ENCODE measurements around the gene SOX21. TPM values are rescaled to one million over a fixed set of nuclear protein-coding genes. Genes with fewer than 3 reads are reported as not detected.

The SOX21 gene
- total RNA-seq, 1 donor from 2014 or later = not detected

- Mint-ChIP-seq H3K9me3 (ENCODE audit: low read depth) (no peaks in the 10 kb centered on the region), H3K27ac (ENCODE audit: unreplicated experiment) (no peak overlapping the region), H3K27me3 (ENCODE audit: low read depth) (peaks cover 96% of the 10 kb centered on the region), H3K36me3 (ENCODE audit: low read depth) (peaks cover 3% of the 10 kb centered on the region), H3K4me3 (ENCODE audit: unreplicated experiment) (no peak overlapping the region), H3K4me1 (ENCODE audit: low read depth) (peaks cover 14% of the 10 kb centered on the region)
- no peak for TF ChIP-seq CTCF (IDR thresholded peaks at IDR 0.05)
- DNase-seq (ENCODE audit: low spot score) = no peak
Observed at GRCh38 chr13:94704377-94705080, 7.8 kb downstream of the SOX21 start.

GRCh38 chr13:94703721-94704314, 8.5 kb downstream of the SOX21 start:
- no peak overlapping the region for H3K4me3 Mint-ChIP-seq (ENCODE audit: unreplicated experiment)

GRCh38 chr13:94703271-94703670, 9.1 kb downstream of the SOX21 start:
- Mint-ChIP-seq H3K4me1 (ENCODE audit: low read depth) (peaks cover 14% of the 10 kb centered on the region), H3K9me3 (ENCODE audit: low read depth) (no peaks in the 10 kb centered on the region), H3K4me3 (ENCODE audit: unreplicated experiment) (no peak overlapping the region)

More at GRCh38 chr13:94703721-94704314, 8.5 kb downstream of the SOX21 start:
- Mint-ChIP-seq H3K27me3 (ENCODE audit: low read depth) (peaks cover 95% of the 10 kb centered on the region), H3K36me3 (ENCODE audit: low read depth) (peaks cover 3% of the 10 kb centered on the region), H3K4me1 (ENCODE audit: low read depth) (peaks cover 14% of the 10 kb centered on the region), H3K9me3 (ENCODE audit: low read depth) (no peaks in the 10 kb centered on the region), H3K27ac (ENCODE audit: unreplicated experiment) (no peak overlapping the region)
- no peak for TF ChIP-seq CTCF (IDR thresholded peaks at IDR 0.05)
- DNase-seq (ENCODE audit: low spot score) = no peak

GRCh38 chr13:94702181-94703041, 9.9 kb downstream of the SOX21 start:
- Mint-ChIP-seq H3K4me1 (ENCODE audit: low read depth) (peaks cover 9% of the 10 kb centered on the region), H3K27me3 (ENCODE audit: low read depth) (peaks cover 93% of the 10 kb centered on the region), H3K27ac (ENCODE audit: unreplicated experiment) (no peak overlapping the region), H3K9me3 (ENCODE audit: low read depth) (no peaks in the 10 kb centered on the region), H3K4me3 (ENCODE audit: unreplicated experiment) (no peak overlapping the region), H3K36me3 (ENCODE audit: low read depth) (peaks cover 3% of the 10 kb centered on the region)
- no peak for TF ChIP-seq CTCF (IDR thresholded peaks at IDR 0.05)
- no peak for DNase-seq (ENCODE audit: low spot score)

More at GRCh38 chr13:94703271-94703670, 9.1 kb downstream of the SOX21 start:
- no peak for TF ChIP-seq CTCF (IDR thresholded peaks at IDR 0.05)
- Mint-ChIP-seq H3K27ac (ENCODE audit: unreplicated experiment) (no peak overlapping the region), H3K27me3 (ENCODE audit: low read depth) (peaks cover 95% of the 10 kb centered on the region), H3K36me3 (ENCODE audit: low read depth) (peaks cover 3% of the 10 kb centered on the region)
- no peak for DNase-seq (ENCODE audit: low spot score)

Measured in chondrocyte (in vitro differentiated cells).